PC-3 (cell line): ENCODE results near the gene EMD. TPM values are rescaled to one million over a fixed set of nuclear protein-coding genes. Genes with fewer than 3 reads are reported as not detected.

Source experiments
- ATAC-seq: fragments of 200-7000 bp; cut with Tn5 transposase; 2 replicates; pipeline ENCODE4 v1.9.1; 2020; ENCODE audit warnings: mild to moderate bottlenecking, moderate library complexity
- BruUV-seq: library from RNA; stranded (reverse); fragments of 400-500 nt; replicated peaks from 2 replicates; lab custom pipeline; 2021; lab: Mats Ljungman, UMichigan
- CTCF ChIA-PET: fragments of 300-600 bp; sonication (Branson Sonifier 250); formaldehyde crosslinking; loops from one replicate; lab custom pipeline; 2022; ENCODE audit warnings: antibody characterized with exemption; lab: Charles Lee
- POLR2A ChIA-PET: fragments of 300-600 bp; sonication (Branson Sonifier 250); formaldehyde crosslinking; loops from one replicate; lab custom pipeline; 2022; ENCODE audit warnings: antibody characterized with exemption; ENCODE audit not compliant: unreplicated experiment; lab: Charles Lee
- DNase-seq: peaks from one replicate; pipeline ENCODE4 v3.0.0-alpha.2; 2015
- H2AFZ ChIP-seq: fragments of 300-600 bp; sonication (generic); 2 replicates; pipeline ENCODE4 v1.6.0; 2016; ENCODE audit warnings: antibody characterized with exemption, low read length
- H3F3A ChIP-seq: fragments of 300-600 bp; sonication (generic); one replicate; pipeline ENCODE4 v1.6.0; 2017; ENCODE audit warnings: antibody characterized with exemption, low read length, control low read depth, mild to moderate bottlenecking; ENCODE audit not compliant: unreplicated experiment
- H3K27ac ChIP-seq: fragments of 300-600 bp; sonication (generic); 2 replicates; pipeline ENCODE4 v1.5.1; 2016; ENCODE audit warnings: mild to moderate bottlenecking, low read length
- H3K27me3 ChIP-seq: fragments of 300-600 bp; sonication (generic); 2 replicates; pipeline ENCODE4 v1.6.1; 2016; ENCODE audit warnings: low read length, mixed read lengths
- H3K36me3 ChIP-seq: fragments of 300-600 bp; sonication (generic); 2 replicates; pipeline ENCODE4 v1.6.1; 2016; ENCODE audit warnings: low read depth, mixed run types, low read length, mixed read lengths
- H3K4me1 ChIP-seq: fragments of 300-600 bp; sonication (generic); 2 replicates; pipeline ENCODE4 v1.5.1; 2016; ENCODE audit warnings: low read length; ENCODE audit not compliant: insufficient read depth
- H3K4me2 ChIP-seq: fragments of 300-600 bp; sonication (generic); 2 replicates; pipeline ENCODE4 v1.6.0; 2016; ENCODE audit warnings: low read length
- H3K4me3 ChIP-seq: fragments of 300-600 bp; sonication (generic); 2 replicates; pipeline ENCODE4 v1.5.1; 2016; ENCODE audit warnings: mild to moderate bottlenecking, low read length, mixed read lengths
- H3K79me2 ChIP-seq: fragments of 300-600 bp; sonication (generic); 2 replicates; pipeline ENCODE4 v1.6.1; 2017; ENCODE audit warnings: low read length, mixed read lengths
- H3K9ac ChIP-seq: fragments of 300-600 bp; sonication (generic); 2 replicates; pipeline ENCODE4 v1.6.0; 2016; ENCODE audit warnings: mild to moderate bottlenecking, low read length
- H3K9me2 ChIP-seq: fragments of 300-600 bp; sonication (generic); replicated peaks from 2 replicates; pipeline ENCODE4 v1.6.1; 2016; ENCODE audit warnings: mixed run types, low read length, mixed read lengths
- H3K9me3 ChIP-seq: fragments of 300-600 bp; sonication (generic); 2 replicates; pipeline ENCODE4 v1.6.1; 2016; ENCODE audit warnings: low read length, mixed read lengths
- H4K20me1 ChIP-seq: fragments of 300-600 bp; sonication (generic); 2 replicates; pipeline ENCODE4 v1.6.1; 2016; ENCODE audit warnings: low read length, mixed read lengths
- EZH2 ChIP-seq: fragments of 300-600 bp; sonication (generic); IDR thresholded peaks from one replicate; pipeline ENCODE4 v1.6.1; 2017; ENCODE audit warnings: antibody characterized with exemption, mild to moderate bottlenecking, low read length; ENCODE audit not compliant: unreplicated experiment
- EZH2phosphoT487 ChIP-seq: fragments of 300-600 bp; sonication (generic); IDR thresholded peaks from 2 replicates; pipeline ENCODE4 v1.6.1; 2018; ENCODE audit warnings: mild to moderate bottlenecking, antibody characterized with exemption, low read length, borderline replicate concordance
- intact Hi-C: fragments of 100-400 bp; cut with micrococcal nuclease; formaldehyde crosslinking; loops from 2 replicates; pipeline ENCODE4 v1.9.0; 2023
- total RNA-seq: library from RNA; depleted of rRNA; stranded (reverse); fragments of >200 nt; gene quantifications from 2 replicates; pipeline ENCODE4 v1.2.3, GENCODE V29; 2014
- TF ChIP-seq, protein P1 (sequence below): fragments of 300-600 bp; sonication (generic); conservative IDR thresholded peaks from 2 replicates; pipeline ENCODE4 v1.5.1; 2017; ENCODE audit warnings: antibody characterized with exemption, low read depth, mild to moderate bottlenecking, low read length

Gene EMD
- total RNA-seq, 1 experiment from 2014 or later, result 46.8 TPM

- Histone ChIP-seq H3K9ac (no peak overlapping the region), H3K4me2 (no peak overlapping the region), H3K27me3 (no peaks in the 10 kb centered on the region), H3K27ac (no peak overlapping the region), H3K79me2 (peaks cover 78% of the 10 kb centered on the region), H3K4me1 (peaks cover 15% of the 10 kb centered on the region), H3F3A (no peaks in the 10 kb centered on the region), H2AFZ (no peak overlapping the region), H3K9me3 (no peaks in the 10 kb centered on the region), H3K36me3 (peaks cover 68% of the 10 kb centered on the region), H3K4me3 (no peak overlapping the region), H3K9me2 (no peaks in the 10 kb centered on the region), H4K20me1 (peaks cover 42% of the 10 kb centered on the region)
- ChIA-PET CTCF (no interaction called here), POLR2A (no interaction called here)
- ATAC-seq (no peak), DNase-seq (no peak)
- BruUV-seq, result no TSS peak
- TF ChIP-seq, protein P1, sequence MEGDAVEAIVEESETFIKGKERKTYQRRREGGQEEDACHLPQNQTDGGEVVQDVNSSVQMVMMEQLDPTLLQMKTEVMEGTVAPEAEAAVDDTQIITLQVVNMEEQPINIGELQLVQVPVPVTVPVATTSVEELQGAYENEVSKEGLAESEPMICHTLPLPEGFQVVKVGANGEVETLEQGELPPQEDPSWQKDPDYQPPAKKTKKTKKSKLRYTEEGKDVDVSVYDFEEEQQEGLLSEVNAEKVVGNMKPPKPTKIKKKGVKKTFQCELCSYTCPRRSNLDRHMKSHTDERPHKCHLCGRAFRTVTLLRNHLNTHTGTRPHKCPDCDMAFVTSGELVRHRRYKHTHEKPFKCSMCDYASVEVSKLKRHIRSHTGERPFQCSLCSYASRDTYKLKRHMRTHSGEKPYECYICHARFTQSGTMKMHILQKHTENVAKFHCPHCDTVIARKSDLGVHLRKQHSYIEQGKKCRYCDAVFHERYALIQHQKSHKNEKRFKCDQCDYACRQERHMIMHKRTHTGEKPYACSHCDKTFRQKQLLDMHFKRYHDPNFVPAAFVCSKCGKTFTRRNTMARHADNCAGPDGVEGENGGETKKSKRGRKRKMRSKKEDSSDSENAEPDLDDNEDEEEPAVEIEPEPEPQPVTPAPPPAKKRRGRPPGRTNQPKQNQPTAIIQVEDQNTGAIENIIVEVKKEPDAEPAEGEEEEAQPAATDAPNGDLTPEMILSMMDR, result no peak
- TF ChIP-seq EZH2phosphoT487, result no peak
- intact Hi-C loops, result no loop called here
Observed at GRCh38 chrX:154365052-154365600, 14.0 kb upstream of the EMD start.

DNA sequence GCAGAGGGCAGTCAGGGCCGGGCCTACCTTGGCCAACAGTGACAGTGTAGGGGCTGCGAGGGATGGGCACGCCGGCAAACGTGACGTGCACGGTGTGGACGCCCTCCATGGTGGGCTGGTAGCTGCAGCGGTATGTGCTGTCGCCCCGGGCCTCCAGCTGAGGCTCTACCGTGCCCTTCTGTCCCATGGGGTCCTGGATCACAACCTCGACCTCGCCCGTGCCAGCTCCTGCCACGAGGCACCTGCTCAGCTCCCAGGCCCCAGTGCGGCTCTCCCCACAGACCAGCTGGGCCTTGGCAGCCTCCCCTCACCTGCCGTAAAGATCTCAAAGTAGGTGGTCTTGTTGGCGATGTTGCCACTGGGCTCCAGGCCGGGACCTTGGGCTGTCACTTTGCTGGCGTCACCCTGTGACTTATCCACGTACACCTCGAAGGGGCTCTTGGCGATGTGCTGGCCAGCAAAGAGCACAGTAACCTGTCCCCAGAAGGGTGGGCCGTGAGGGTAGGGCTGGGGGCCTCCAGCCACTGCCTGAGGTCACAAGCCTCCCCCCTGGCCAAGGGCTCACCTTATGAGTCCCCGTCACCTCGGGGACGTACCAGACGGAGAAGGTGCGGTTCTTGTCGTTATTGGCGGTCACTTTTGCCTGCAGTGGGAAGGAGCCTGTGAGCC is 13.0 kb upstream of the EMD start:
- CTCF ChIA-PET, result no interaction called here
- Histone ChIP-seq H3K9ac (no peak overlapping the region), H3K4me1 (peaks cover 15% of the 10 kb centered on the region), H3K4me3 (no peak overlapping the region), H3K9me3 (no peaks in the 10 kb centered on the region), H4K20me1 (peaks cover 38% of the 10 kb centered on the region), H3K36me3 (peaks cover 63% of the 10 kb centered on the region), H2AFZ (no peak overlapping the region), H3K27me3 (no peaks in the 10 kb centered on the region), H3F3A (no peaks in the 10 kb centered on the region), H3K27ac (no peak overlapping the region), H3K9me2 (no peaks in the 10 kb centered on the region), H3K79me2 (peaks cover 87% of the 10 kb centered on the region), H3K4me2 (no peak overlapping the region)
- BruUV-seq, result no TSS peak
- no peak for TF ChIP-seq EZH2
- POLR2A ChIA-PET, result no interaction called here
- DNase-seq (no peak), ATAC-seq (no peak)
- intact Hi-C loops, result no loop called here

GRCh38 chrX:154366666-154367055 is 12.4 kb upstream of the EMD start:
- POLR2A ChIA-PET, result no interaction called here
- DNase-seq (no peak), ATAC-seq (no peak)
- H3K4me3 ChIP-seq, result no peak overlapping the region
- peaks cover 84% of the 10 kb centered on the region for H3K79me2 ChIP-seq
- no peak overlapping the region for H2AFZ ChIP-seq
- peaks cover 38% of the 10 kb centered on the region for H4K20me1 ChIP-seq
- H3K9me2 ChIP-seq, result no peaks in the 10 kb centered on the region
- H3K9me3 ChIP-seq, result no peaks in the 10 kb centered on the region
- H3K4me2 ChIP-seq, result no peak overlapping the region
- H3K36me3 ChIP-seq, result peaks cover 57% of the 10 kb centered on the region
- H3K4me1 ChIP-seq, result peaks cover 15% of the 10 kb centered on the region
- BruUV-seq, result no TSS peak
- CTCF ChIA-PET, result no interaction called here
- no peak overlapping the region for H3K9ac ChIP-seq
- intact Hi-C loops, result no loop called here
- TF ChIP-seq, protein P1, result no peak
- TF ChIP-seq EZH2phosphoT487, result no peak
- TF ChIP-seq EZH2, result no peak
- no peak overlapping the region for H3K27ac ChIP-seq
- no peaks in the 10 kb centered on the region for H3K27me3 ChIP-seq
- H3F3A ChIP-seq, result no peaks in the 10 kb centered on the region
